GM12891 (cell line): Measurements from ENCODE around the gene THBS1.

Experiments used
- POLR2A ChIP-seq: IDR thresholded peaks from 2 replicates; pipeline ENCODE4 v1.6.1; 2011; ENCODE audit warnings: low read depth, low read length, control low read depth
- POLR2AphosphoS5 ChIP-seq: IDR thresholded peaks from 2 replicates; pipeline ENCODE4 v1.6.1; 2011; ENCODE audit warnings: low read depth, low read length, control low read depth

GRCh38 chr15:39608185-39609139 is 27.6 kb downstream of the THBS1 start:
- TF ChIP-seq POLR2A (no peak), POLR2AphosphoS5 (no peak)
